Stomach (tissue), 9 donors: Measurements from ENCODE around the gene MARCHF2. TPM values are rescaled to one million over a fixed set of nuclear protein-coding genes. Genes with fewer than 3 reads are reported as not detected.

Experiments
- DNase-seq, 2 donors: peaks; one replicate each; pipeline versions ENCODE4 v3.0.0 to v3.0.0-alpha.2; 2013 to 2019
- H3K27ac ChIP-seq, 5 donors: fragments of 200-600 bp in 4 of 5; sonication (generic) in 4 of 5; one replicate each; pipeline ENCODE4 v1.5.1; 2013 to 2019; ENCODE audit warnings: mild to moderate bottlenecking in 1 of 5, moderate library complexity in 1 of 5
- H3K27me3 ChIP-seq, 3 donors: fragments of 200-600 bp; sonication (generic); one replicate each; pipeline ENCODE4 v1.5.1; 2017 to 2019; ENCODE audit warnings: mixed run types in 1 of 3
- H3K36me3 ChIP-seq, 4 donors: fragments of 200-600 bp; sonication (generic); 1 replicate in 3 of 4; 2 replicates in 1 of 4; pipeline ENCODE4 v1.5.1; 2016 to 2019
- H3K4me1 ChIP-seq, 4 donors: fragments of 200-600 bp; sonication (generic); one replicate each; pipeline ENCODE4 v1.5.1; 2016 to 2019
- H3K4me3 ChIP-seq, 4 donors: fragments of 200-600 bp; sonication (generic) in 3 of 4; one replicate each; pipeline ENCODE4 v1.5.1; 2016 to 2019; ENCODE audit warnings: mild to moderate bottlenecking in 1 of 4
- H3K9me3 ChIP-seq, 4 donors: fragments of 200-600 bp; sonication (generic); one replicate each; pipeline ENCODE4 v1.5.1; 2016 to 2019
- EP300 ChIP-seq: sonication (generic); formaldehyde crosslinking; IDR thresholded peaks from one replicate; pipeline ENCODE4 v1.6.1; 2017; ENCODE audit warnings: antibody characterized with exemption
- POLR2A ChIP-seq, 4 donors: fragments of 450-650 bp; IDR thresholded peaks; one replicate each; pipeline ENCODE4 v1.6.1; 2016; ENCODE audit warnings: antibody characterized with exemption in 4 of 4, control low read depth in 2 of 4, mild to moderate bottlenecking in 1 of 4, moderate library complexity in 1 of 4
- POLR2AphosphoS5 ChIP-seq, 3 donors: sonication (generic); formaldehyde crosslinking; IDR thresholded peaks; one replicate each; pipeline ENCODE4 v1.6.1; 2016; ENCODE audit warnings: antibody characterized with exemption in 3 of 3
- WGBS, 5 donors: extraction: QIAGEN DNeasy Blood & Tissue Kit in 3 of 5; methylation state at CpG; one replicate each; pipeline versions ENCODE4 v1.1.5 to v1.1.7; 2013 to 2018; 5-methylcytosine and 5-hydroxymethylcytosine counted together
- intact Hi-C: fragments of 100-400 bp; cut with DNase I; formaldehyde crosslinking; loops from one replicate; pipeline ENCODE4 v1.15.1; 2023; ENCODE audit warnings: low total_unique reads
- polyA plus RNA-seq, 3 donors: library from polyadenylated mRNA; stranded (reverse); fragments of 200-250 nt; gene quantifications; one replicate each; pipeline ENCODE4 v1.2.3, GENCODE V29; 2013
- total RNA-seq, 5 donors: library from RNA; depleted of rRNA; stranded (reverse); fragments of >200 nt; gene quantifications; one replicate each; pipeline versions ENCODE4 v1.1.0 to v1.2.3, GENCODE V29; 2014 to 2016
- TF ChIP-seq, protein P1 (sequence below), 7 experiments: fragments of 450-650 bp in 4 of 7; fragments of 200-600 bp in 3 of 7; sonication (generic) in 3 of 7; IDR thresholded peaks; one replicate each; pipeline ENCODE4 v1.5.1; 2016 to 2019; ENCODE audit warnings: antibody characterized with exemption in 7 of 7, control low read depth in 2 of 7, mild to moderate bottlenecking in 1 of 7
- donor health status: healthy with polysubstance abuse.
- donor health status: Bipolar disorder and iron deficiency.
- donor health status: healthy.

Gene MARCHF2
- total and polyA plus RNA-seq, 8 donors = 23.5 to 98.2 (median 35.8) TPM

DNA sequence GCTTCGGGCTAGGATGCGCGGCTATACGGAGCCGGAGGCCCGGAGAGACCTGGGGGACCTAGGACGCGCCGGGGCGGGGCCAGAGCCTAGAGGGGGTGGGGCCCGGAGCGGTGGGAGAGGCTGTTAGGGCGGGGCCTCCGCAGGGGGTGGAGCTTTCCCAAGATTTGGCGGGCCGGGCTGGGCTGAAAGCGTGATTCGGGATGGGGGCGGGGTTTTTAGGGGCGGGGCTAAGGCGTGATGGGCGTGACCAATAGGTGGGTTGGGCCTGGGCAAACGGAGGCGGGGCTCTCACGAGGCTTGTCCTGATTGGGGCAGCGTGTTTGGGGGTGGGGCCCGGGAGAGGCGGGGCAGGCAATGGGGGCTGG is 22.5 kb upstream of the MARCHF2 start:
- Histone ChIP-seq H3K4me3 (peak overlapping the region; percentile 49 to 99 (median 84)), H3K36me3 (no peaks in the 10 kb centered on the region), H3K27ac (peak overlapping the region; percentile 96 to 100 (median 100)), H3K9me3 (no peaks in the 10 kb centered on the region), H3K4me1 (peaks cover 58 to 79% (median 69%) of the 10 kb centered on the region in 4 donors), H3K27me3 (no peaks in the 10 kb centered on the region)
- TF ChIP-seq POLR2A (IDR thresholded peaks at IDR 0.05) (no peak), EP300 (no peak), POLR2AphosphoS5 (IDR thresholded peaks at IDR 0.05) (no peak)
- TF ChIP-seq, protein P1, sequence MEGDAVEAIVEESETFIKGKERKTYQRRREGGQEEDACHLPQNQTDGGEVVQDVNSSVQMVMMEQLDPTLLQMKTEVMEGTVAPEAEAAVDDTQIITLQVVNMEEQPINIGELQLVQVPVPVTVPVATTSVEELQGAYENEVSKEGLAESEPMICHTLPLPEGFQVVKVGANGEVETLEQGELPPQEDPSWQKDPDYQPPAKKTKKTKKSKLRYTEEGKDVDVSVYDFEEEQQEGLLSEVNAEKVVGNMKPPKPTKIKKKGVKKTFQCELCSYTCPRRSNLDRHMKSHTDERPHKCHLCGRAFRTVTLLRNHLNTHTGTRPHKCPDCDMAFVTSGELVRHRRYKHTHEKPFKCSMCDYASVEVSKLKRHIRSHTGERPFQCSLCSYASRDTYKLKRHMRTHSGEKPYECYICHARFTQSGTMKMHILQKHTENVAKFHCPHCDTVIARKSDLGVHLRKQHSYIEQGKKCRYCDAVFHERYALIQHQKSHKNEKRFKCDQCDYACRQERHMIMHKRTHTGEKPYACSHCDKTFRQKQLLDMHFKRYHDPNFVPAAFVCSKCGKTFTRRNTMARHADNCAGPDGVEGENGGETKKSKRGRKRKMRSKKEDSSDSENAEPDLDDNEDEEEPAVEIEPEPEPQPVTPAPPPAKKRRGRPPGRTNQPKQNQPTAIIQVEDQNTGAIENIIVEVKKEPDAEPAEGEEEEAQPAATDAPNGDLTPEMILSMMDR (IDR thresholded peaks at IDR 0.05) = no peak
- intact Hi-C loops = loop anchor here (5.0 kb wide), 1 partner anchor 33 kb away; no protein-coding TSS in a partner anchor
- DNase-seq = peak; percentile 97 to 98
- WGBS, 5 donors = 0 to 2% (median 1%) methylated on average over 21 to 28 of the region's 28 CpGs

DNA sequence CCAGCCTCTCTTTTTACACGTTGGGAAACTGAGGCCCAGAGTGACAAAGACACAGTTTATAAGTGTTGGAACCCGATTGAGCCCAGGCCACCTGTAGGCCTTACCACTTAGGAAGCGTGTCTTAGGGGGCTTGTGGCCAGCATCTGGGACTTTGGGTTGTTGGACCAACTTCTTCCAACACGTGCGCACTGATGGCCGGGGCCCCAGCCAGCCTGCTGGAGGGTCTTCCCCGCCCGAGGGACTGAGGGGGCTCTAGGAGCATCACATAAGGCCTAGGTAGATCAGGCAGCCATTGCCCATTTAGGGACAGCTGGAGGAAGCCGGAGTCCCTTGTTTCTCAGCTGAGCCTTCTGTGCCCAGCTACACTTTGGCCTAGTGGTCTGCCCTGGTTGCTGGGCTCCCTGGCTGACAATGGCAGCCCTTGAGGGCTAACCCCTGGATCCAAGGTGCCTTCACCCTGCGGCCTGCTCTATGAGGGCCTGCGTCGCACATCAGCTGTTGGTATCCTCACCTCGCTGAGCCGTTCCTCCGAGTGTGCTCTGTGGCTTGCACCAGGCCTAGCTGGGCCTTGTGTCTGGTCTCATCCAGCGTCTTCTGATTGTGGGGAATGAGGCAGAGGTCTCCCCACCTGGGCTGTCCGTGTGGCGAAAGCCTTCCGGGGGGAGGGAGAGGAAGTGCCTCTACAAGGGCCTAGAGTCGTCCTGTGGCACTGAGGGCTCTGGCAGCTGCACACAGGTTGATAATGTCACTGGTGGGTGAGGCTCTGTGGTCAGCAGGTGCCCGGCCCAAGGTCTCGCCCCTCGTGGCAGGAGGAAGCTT is 21.7 kb upstream of the MARCHF2 start:
- Histone ChIP-seq H3K27ac (peak overlapping the region; percentile 96 to 100 (median 100)), H3K9me3 (no peaks in the 10 kb centered on the region), H3K4me1 (peaks cover 60 to 79% (median 72%) of the 10 kb centered on the region in 4 donors), H3K27me3 (no peaks in the 10 kb centered on the region), H3K36me3 (no peaks in the 10 kb centered on the region), H3K4me3 (peak overlapping the region; percentile 49 to 99 (median 84))
- WGBS, 5 donors = 50 to 68% (median 57%) methylated on average over 16 to 23 of the region's 23 CpGs
- peak in 1 of 2 donors; percentile 54 for DNase-seq
- intact Hi-C loops = loop anchor here (5.0 kb wide), 1 partner anchor 34 kb away; no protein-coding TSS in a partner anchor
- TF ChIP-seq POLR2A (IDR thresholded peaks at IDR 0.05) (no peak), POLR2AphosphoS5 (IDR thresholded peaks at IDR 0.05) (peak in 1 of 3 donors; percentile 27)
- TF ChIP-seq, protein P1 (IDR thresholded peaks at IDR 0.05) = no peak

DNA sequence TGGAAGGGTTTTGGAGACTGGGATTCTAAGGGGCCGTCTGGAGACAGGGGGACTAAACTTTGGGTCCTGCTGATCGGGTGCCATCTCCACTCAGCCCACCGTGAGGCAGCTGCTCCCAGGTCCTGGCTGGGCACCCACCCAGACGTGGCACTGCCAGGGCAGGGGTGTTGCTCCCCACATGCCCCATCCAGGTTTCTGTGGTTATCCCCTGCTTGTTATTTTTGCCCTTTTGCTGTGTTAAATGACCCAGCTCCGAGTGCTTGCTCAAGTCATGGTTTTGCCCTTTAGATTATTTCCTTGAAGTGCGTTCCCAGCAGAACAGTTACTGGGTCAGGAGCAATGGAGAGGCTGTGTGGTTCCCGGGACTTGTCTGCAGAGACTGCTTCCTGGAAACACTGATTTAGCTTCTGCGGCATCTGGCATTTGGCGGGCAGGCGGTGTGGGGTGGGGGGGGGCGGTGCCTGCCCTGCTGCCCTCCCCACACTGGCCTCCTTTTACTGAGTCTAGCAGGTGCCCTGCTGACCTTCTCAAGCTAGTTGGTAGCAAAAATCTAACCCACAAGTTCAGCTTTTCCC is 21.0 kb upstream of the MARCHF2 start:
- TF ChIP-seq, protein P1 (IDR thresholded peaks at IDR 0.05) = no peak
- TF ChIP-seq POLR2A (IDR thresholded peaks at IDR 0.05) = peak in 1 of 4 donors; percentile 22
- TF ChIP-seq POLR2AphosphoS5 (IDR thresholded peaks at IDR 0.05) = peak; percentile 40 to 90 (median 77)
- no peak for TF ChIP-seq EP300
- H3K4me3 ChIP-seq = peak overlapping the region in 2 of 4 donors; percentile 49 to 72

DNA sequence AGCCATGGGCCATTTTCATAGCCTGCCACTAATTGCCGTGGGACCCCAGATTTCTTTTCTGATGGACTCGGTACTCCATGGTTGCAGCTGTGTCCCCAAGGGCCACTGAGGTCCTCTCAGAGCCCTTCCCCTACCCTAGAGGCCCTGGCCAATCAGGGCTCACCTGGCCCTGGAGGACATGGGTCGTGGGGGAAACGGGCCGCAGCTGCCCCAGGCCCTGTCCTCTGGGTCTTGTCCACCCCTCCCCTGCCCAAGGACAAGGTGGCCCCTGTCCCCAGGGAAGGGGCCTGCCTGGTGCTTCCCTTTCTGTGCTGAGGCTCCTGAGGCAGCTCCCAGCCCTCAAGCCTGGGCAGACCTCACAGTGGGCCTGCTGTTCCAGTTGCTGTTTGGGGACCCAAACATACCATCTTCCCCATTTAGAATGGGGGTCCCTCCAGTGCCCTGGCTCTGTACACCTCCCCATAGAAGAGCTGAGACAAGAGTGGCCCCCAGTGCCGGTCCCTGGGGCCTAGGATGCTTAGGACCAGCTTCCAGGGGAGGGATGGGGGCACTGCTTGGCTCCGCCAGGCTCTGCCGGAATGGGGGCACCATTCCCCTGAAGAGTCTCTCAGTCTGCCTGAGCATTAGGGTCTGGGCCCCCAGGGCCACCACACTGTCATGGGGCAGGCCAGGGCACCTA is 19.8 kb upstream of the MARCHF2 start:
- intact Hi-C loops = loop anchor here (5.0 kb wide), 1 partner anchor 36 kb away; no protein-coding TSS in a partner anchor
- TF ChIP-seq POLR2AphosphoS5 (IDR thresholded peaks at IDR 0.05) (no peak), EP300 (no peak), POLR2A (IDR thresholded peaks at IDR 0.05) (no peak)
- TF ChIP-seq, protein P1 (IDR thresholded peaks at IDR 0.05) = no peak
- Histone ChIP-seq H3K4me1 (peaks cover 68 to 89% (median 86%) of the 10 kb centered on the region in 4 donors), H3K27me3 (no peaks in the 10 kb centered on the region), H3K27ac (peak overlapping the region; percentile 34 to 100 (median 100)), H3K9me3 (no peaks in the 10 kb centered on the region), H3K36me3 (peaks cover 0 to 6% (median 4%) of the 10 kb centered on the region in 4 donors), H3K4me3 (peak overlapping the region in 1 of 4 donors; percentile 11)
- no peak for DNase-seq
- WGBS, 5 donors = 71 to 86% (median 80%) methylated on average over 5 to 8 of the region's 8 CpGs

More for the DNA sequence above, 21.0 kb upstream of the MARCHF2 start:
- peaks cover 63 to 86% (median 79%) of the 10 kb centered on the region in 4 donors for H3K4me1 ChIP-seq
- H3K36me3 ChIP-seq = no peaks in the 10 kb centered on the region
- 19 to 27% (median 24%) methylated on average over 10 to 11 of the region's 11 CpGs for WGBS, 5 donors
- no peaks in the 10 kb centered on the region for H3K27me3 ChIP-seq
- peak overlapping the region; percentile 96 to 100 (median 100) for H3K27ac ChIP-seq
- H3K9me3 ChIP-seq = no peaks in the 10 kb centered on the region
- peak; percentile 64 to 81 for DNase-seq
- intact Hi-C loops = loop anchor here (5.0 kb wide), 1 partner anchor 35 kb away; no protein-coding TSS in a partner anchor
